Activated effector memory CD4-positive, alpha-beta T cell treated with anti-CD3 and anti-CD28 coated beads, Interleukin-2, amount 50 U/mL, for 16 hours (primary cell): ENCODE measurements around the gene MLC1.
A peak's percentile ranks its signal among the peaks of the same experiment; 100 is the strongest.

Experiments
- DNase-seq: peaks from one replicate; pipeline ENCODE4 v3.0.0-alpha.2; 2020

Gene MLC1

GRCh38 chr22:50057278-50058060, 27.8 kb downstream of the MLC1 start:
- no peak for DNase-seq

GRCh38 chr22:50056214-50056972, 28.8 kb downstream of the MLC1 start:
- no peak for DNase-seq

- DNase-seq: no peak
Measured at GRCh38 chr22:50053861-50054260, 31.4 kb downstream of the MLC1 start.

- no peak for DNase-seq
Measured at GRCh38 chr22:50051930-50052329, 33.3 kb downstream of the MLC1 start.

- DNase-seq: no peak
Measured at GRCh38 chr22:50049299-50050195, 35.7 kb downstream of the MLC1 start.

GRCh38 chr22:50048836-50049235, 36.4 kb downstream of the MLC1 start:
- DNase-seq: no peak

- no peak for DNase-seq
Measured at GRCh38 chr22:50048061-50048765, 37.0 kb downstream of the MLC1 start.

GRCh38 chr22:50047346-50047745, 37.9 kb downstream of the MLC1 start:
- no peak for DNase-seq

- no peak for DNase-seq
Measured at GRCh38 chr22:50046481-50047245, 38.6 kb downstream of the MLC1 start.

GRCh38 chr22:50046019-50046415, 39.2 kb downstream of the MLC1 start:
- no peak for DNase-seq

GRCh38 chr22:50045211-50046018, 39.8 kb downstream of the MLC1 start:
- DNase-seq: no peak

GRCh38 chr22:50044485-50045118, 40.6 kb downstream of the MLC1 start:
- no peak for DNase-seq

GRCh38 chr22:50041361-50042065, 43.7 kb downstream of the MLC1 start:
- no peak for DNase-seq

- peak; percentile 49 for DNase-seq
Measured at GRCh38 chr22:50040717-50041116, 44.5 kb downstream of the MLC1 start.

GRCh38 chr22:50039669-50040443, 45.4 kb downstream of the MLC1 start:
- peak; percentile 46 for DNase-seq

GRCh38 chr22:50035976-50036724, 49.1 kb downstream of the MLC1 start:
- peak; percentile 52 for DNase-seq

- DNase-seq: peak; percentile 53
Measured at GRCh38 chr22:50035131-50035881, 49.9 kb downstream of the MLC1 start.
